GM19372 (cell line): Measurements from ENCODE around the gene ENO2.

Experiments used
- ATAC-seq: cut with Tn5 transposase; IDR thresholded peaks from one replicate; pipeline ENCODE4 v1.9.1; 2021; ENCODE audit warnings: mild to moderate bottlenecking, low read depth, moderate library complexity; ENCODE audit not compliant: unreplicated experiment

Gene ENO2

DNA sequence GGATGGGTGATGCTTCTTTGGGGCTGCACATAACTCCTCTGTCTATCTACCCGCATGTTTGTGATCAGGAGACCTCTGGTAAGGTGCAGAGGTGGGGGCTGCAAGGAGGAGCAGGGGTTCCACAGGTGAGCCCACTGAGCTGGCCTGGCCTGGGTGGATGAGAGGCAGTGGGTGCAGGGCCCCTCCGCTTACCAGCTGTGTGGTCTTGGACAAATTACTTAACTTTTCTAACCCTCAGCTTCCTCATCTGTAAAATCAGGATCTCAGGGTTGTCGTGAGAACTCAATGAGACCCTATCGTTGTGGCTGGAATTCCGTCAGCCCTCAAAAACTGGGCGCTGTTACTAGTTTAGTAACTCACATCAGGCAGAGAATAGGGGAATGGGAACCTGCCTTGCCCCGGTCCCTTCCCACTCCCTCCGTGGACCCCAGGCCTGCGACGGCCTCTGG, 44.3 kb downstream of the ENO2 start:
- ATAC-seq: no peak

- ATAC-seq: peak; percentile 39
Measured at GRCh38 chr12:6959058-6959804, 44.9 kb downstream of the ENO2 start.

DNA sequence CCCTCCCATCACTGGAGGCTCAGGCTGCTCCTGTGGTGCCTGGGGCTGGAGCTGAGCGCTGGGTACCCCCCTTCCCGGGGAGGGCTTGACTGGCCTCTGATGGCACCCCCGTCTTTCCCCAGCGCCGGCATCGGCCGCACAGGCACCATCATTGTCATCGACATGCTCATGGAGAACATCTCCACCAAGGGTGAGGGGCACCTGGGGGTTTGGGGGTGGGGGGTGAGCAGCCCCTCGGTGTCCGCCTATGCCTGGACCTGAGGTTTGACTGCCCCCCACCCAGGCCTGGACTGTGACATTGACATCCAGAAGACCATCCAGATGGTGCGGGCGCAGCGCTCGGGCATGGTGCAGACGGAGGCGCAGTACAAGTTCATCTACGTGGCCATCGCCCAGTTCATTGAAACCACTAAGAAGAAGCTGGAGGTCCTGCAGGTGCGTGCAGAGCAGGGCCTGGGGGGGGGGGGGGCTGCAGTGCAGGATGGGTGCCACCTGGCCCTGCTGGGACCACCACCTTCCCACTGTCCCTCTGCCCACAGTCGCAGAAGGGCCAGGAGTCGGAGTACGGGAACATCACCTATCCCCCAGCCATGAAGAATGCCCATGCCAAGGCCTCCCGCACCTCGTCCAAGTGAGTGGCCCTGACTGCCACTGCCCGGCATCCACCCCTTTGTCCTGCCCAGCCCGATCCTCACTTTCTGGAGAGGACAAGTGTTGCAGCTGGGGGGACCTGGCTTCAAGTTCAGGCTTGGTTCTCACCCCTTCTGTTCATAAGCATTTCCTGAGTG, 45.6 kb downstream of the ENO2 start:
- no peak for ATAC-seq

- ATAC-seq: no peak
Measured at GRCh38 chr12:6960593-6961277, 46.4 kb downstream of the ENO2 start.

- no peak for ATAC-seq
Measured at GRCh38 chr12:6961278-6961694, 46.9 kb downstream of the ENO2 start.

DNA sequence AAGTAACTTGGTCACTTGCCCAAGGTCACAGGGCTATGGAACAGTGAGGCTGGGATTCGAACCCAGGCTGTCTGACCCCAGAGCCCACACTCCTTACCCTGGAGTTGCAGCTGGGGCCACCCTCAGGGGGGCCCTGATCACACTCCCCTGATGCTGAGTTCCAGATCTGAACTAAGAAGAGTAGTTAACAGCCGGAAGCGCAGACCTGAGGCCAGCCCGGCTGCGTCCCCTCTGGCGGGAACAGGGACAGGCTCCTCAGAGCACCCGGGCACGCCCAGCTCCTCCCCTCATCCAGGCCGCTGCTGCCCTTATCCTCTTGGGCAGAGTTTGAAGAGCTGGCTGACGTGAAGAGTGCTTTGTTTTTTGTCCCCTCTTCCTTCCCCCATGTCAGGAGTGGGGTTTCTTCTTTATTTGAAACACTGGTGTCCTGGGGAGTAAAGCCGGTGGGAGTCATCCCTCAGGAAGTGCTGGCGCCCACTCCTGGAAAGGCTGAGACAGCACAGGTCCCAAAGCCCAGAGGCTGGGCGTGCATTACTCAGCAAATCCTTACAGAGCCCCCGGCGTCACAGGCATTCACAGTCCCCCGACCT, 47.4 kb downstream of the ENO2 start:
- ATAC-seq: no peak

GRCh38 chr12:6962285-6963015, 48.1 kb downstream of the ENO2 start:
- ATAC-seq: no peak

DNA sequence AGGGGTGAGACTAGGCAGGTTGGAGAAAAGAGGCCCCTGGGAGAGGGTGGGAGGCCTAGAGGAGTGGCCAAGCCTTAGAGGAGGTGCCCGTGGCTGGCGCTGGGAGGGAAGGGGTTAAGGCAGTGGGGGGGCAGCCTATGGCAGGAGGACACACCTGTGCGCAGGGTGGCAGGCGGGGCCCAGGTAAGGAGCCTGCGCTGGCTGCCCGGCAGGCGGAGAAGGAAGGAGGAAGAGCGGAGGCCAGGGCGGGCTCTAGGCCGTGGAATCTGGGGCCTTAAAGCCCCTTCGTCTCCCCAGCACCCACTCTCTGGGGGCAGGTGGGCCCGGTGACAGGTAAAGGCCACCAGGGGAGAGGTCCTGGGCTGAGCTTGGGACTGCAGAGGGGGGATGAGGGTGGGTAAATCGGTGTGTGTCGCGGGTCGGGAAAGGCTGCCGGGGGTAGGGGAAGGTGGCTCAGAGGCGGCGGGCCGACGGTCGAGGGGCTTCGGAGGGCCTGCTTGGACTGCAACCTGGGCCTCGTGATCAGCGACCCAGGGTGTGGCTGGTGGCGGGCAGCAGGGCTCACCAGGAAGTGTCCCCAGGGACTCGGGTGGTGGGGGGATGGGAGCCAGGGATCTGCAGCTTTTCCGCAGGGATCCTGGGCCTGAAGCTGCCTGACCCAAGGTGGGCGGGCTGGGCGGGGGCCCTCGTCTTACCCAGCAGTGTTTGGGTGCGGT, 48.8 kb downstream of the ENO2 start:
- ATAC-seq: no peak

DNA sequence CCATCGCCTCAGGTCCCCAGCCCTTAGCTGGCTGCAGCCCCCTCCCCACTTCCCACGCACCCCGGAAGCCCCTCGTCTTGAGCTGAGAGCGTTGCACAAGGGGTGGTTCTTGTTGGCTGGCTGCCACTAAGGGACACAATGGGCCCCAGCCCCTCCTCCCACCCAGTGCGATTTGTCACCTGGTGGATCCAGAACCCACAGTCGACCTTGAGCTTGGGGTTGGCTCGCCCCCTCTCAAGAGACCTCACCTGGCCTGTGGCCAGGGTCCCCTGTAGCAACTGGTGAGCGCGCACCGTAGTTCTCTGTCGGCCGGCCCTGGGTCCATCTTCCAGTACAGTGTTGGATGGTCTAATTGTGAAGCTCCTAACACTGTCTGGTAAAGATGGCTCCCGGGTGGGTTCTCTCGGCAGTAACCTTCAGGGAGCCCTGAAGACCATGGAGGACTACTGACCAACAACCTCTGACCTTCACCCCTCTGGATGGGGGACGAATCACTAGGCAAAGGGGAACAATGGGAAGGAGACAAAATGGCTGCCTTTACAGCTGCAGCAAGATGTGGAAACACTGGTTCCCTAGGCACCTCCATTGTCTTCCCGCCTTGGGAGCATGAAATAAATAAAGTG, 49.5 kb downstream of the ENO2 start:
- ATAC-seq: no peak

DNA sequence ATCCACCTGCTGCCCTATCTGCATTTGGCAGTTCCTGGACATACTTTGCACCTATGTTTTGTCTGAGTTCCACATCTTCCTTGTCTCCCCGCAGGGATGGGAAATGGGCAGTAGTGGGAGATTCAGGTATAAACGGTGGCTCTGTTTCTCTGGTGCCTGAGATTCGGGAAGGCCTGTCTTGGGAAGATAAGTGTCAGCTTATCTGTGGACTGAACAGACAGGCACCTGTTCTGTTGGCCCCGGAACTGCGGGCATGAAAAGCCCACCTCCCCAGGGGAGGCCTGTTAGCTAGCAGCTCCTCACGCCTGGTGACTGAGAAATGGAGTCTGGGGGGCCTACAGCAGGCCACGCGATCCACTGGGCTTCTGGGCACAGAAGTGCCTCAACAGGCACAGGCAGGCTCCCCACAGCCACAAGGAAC, 50.2 kb downstream of the ENO2 start:
- ATAC-seq: no peak

DNA sequence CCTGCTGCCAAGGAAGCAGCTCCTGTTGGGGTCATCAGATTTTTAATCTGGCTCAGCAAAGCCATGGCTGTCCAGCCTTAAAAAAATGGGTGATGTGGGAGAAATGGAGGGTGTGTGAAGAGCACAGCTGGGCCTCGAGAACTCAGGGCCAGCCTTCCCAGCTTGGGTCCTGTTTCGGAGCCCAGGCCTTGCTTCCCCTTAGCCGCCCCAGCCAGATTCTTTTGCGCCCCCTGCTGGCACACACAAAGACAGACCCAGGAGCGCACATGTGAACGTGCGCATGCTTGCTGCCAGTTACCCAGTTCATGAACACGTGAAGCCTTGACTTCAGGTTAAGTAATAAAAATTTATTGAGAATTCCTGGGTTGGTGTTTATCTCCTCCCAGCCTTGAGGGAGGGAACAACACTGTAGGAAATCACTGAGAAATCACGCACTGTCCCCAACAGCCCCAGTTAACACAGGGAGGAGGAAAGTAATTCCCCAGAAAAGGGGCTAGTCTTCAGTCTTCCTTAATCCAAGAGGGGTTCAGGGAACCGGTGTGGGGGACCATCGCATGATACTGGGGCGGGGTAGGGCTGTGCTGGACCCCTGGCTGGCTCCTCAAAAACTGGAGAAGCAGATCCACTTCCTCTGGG, 50.8 kb downstream of the ENO2 start:
- ATAC-seq: no peak

DNA sequence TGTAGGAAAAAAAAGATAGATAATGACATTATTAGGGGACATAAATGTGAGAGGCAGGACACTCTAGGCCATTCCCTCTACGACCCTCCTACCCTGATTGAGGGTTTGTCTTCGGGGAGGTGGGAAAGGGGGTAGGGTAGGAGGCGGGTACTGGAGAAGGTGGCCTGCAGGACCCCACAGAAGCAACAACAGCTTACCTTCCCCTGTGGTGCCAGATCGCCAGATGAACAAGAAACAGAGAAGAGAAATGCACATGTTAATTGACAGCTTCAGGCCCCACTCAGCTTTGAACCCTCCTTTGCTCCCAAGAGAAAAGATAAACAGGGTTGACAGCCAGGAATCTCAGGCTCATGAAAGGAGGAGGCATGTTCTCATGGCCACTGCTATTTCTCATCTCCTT, 51.3 kb downstream of the ENO2 start:
- ATAC-seq: no peak

- ATAC-seq: no peak
Measured at GRCh38 chr12:6966351-6966750, 52.0 kb downstream of the ENO2 start.

GRCh38 chr12:6967651-6968100, 53.3 kb downstream of the ENO2 start:
- ATAC-seq: no peak

GRCh38 chr12:6968426-6968825, 54.0 kb downstream of the ENO2 start:
- ATAC-seq: no peak

DNA sequence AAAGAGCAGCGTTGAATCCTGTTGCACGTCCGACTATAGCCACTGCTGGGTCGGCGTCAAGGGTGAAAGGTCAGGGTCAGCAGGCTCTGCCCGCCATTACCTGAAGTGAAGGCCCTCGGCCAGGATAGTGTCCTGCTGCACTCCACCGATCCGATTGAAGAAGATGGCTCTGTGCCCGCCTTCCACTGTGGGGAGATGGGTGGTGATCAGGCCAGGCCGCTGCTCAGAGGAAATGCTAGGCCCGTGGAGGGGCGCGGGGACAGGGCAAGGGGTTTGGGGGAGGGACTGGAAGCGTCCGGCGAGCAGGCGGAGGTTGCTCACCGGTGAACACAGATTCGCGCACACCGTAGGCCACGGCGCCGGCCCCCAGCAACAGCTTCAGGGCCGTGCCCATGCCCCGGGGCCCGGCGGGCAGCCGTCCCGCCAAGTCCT, 55.7 kb downstream of the ENO2 start:
- ATAC-seq: no peak
